Left cardiac atrium (tissue), 4 donors: Measurements from ENCODE around the gene SDC4. TPM values are rescaled to one million over a fixed set of nuclear protein-coding genes. Genes with fewer than 3 reads are reported as not detected.
"Not testable (repeated sequence)": the region's sequence is repeated elsewhere in the genome, so short reads cannot be mapped to it uniquely, and the experiment has no call there.

Experiments
- ATAC-seq, 2 donors: fragments of 200-7000 bp; cut with Tn5 transposase; one replicate each; pipeline ENCODE4 v1.9.1; 2020; ENCODE audit warnings: mild to moderate bottlenecking in 2 of 2, moderate library complexity in 2 of 2
- DNase-seq: peaks from one replicate; pipeline ENCODE4 v3.0.0-alpha.2; 2020
- intact Hi-C, 2 donors: fragments of 100-400 bp; cut with DNase I; formaldehyde crosslinking; loops; one replicate each; pipeline versions ENCODE4 v1.14.1 to v1.15.1; 2022 to 2023
- total RNA-seq, 2 donors: library from RNA; stranded (reverse); fragmentation: NEBNext Ultra II Directional; extraction: Animal tissue kit (Norgen Biotek cat#: 25700); gene quantifications; one replicate each; pipeline ENCODE4 v1.2.1, GENCODE V29; 2021
- donor health status: DM: no; HTN: yes; CAD: no.
- donor health status: DM: no; HTN: yes; CAD: no; lungs with severe emphysema.
- donor health status: DM: yes; HTN: yes; CAD: no.
- donor health status: Dilated cardiomyopathy.

Gene SDC4
- total RNA-seq, 2 donors from 2014 or later: 51.4 to 152 TPM

GRCh38 chr20:45366631-45367030, 18.4 kb upstream of the SDC4 start:
- no peak for ATAC-seq
- intact Hi-C loops: no loop called here
- no peak for DNase-seq

- DNase-seq (no peak), ATAC-seq (no peak)
- intact Hi-C loops: no loop called here
These were observed 18.0 kb upstream of the SDC4 start for GRCh38 chr20:45366192-45366591.

- no peak for DNase-seq
- intact Hi-C loops: no loop called here
- no peak for ATAC-seq
These were observed 17.3 kb upstream of the SDC4 start for GRCh38 chr20:45365444-45365970.

- no peak for ATAC-seq
- no peak for DNase-seq
- intact Hi-C loops: no loop called here
These were observed 15.6 kb upstream of the SDC4 start for GRCh38 chr20:45363611-45364492.

- DNase-seq (peak; percentile 99), ATAC-seq (peak; percentile 91 to 95)
- intact Hi-C loops: no loop called here
These were observed 14.8 kb upstream of the SDC4 start, which contains the start of gene SYS1 for GRCh38 chr20:45362804-45363610. Gene SYS1, plus strand, starts transcription at chr20:45363156. Its CDS starts 376 bp downstream, at chr20:45363532.

GRCh38 chr20:45361793-45362192, 13.6 kb upstream of the SDC4 start:
- intact Hi-C loops: no loop called here
- no peak for DNase-seq
- ATAC-seq: no peak

- DNase-seq: no peak
- intact Hi-C loops: loop anchor here in 1 of 2 donors (2.0 kb wide), 3 partner anchors 15 to 47 kb away; no protein-coding TSS in a partner anchor
- ATAC-seq: peak in 1 of 2 donors; percentile 0
These were observed 11.4 kb upstream of the SDC4 start for GRCh38 chr20:45359406-45360148.

GRCh38 chr20:45359069-45359405, 10.8 kb upstream of the SDC4 start:
- intact Hi-C loops: loop anchor here in 1 of 2 donors (2.0 kb wide), 3 partner anchors 14 to 48 kb away; no protein-coding TSS in a partner anchor
- DNase-seq (peak; percentile 70), ATAC-seq (peak; percentile 12 to 36)

- DNase-seq (peak; percentile 78), ATAC-seq (peak; percentile 41 to 60)
- intact Hi-C loops: loop anchor here in 1 of 2 donors (2.0 kb wide), 3 partner anchors 14 to 48 kb away; no protein-coding TSS in a partner anchor
These were observed 10.3 kb upstream of the SDC4 start for GRCh38 chr20:45358282-45359068.

GRCh38 chr20:45355209-45356084, 7.2 kb upstream of the SDC4 start:
- intact Hi-C loops: no loop called here
- DNase-seq (no peak), ATAC-seq (no peak)

- DNase-seq (no peak), ATAC-seq (no peak)
- intact Hi-C loops: no loop called here
These were observed 6.4 kb upstream of the SDC4 start for GRCh38 chr20:45354423-45355208.

GRCh38 chr20:45353746-45354145, 5.5 kb upstream of the SDC4 start:
- DNase-seq (no peak), ATAC-seq (no peak)
- intact Hi-C loops: no loop called here

- DNase-seq: no peak
- no peak for ATAC-seq
- intact Hi-C loops: no loop called here
These were observed 4.5 kb upstream of the SDC4 start for GRCh38 chr20:45352729-45353128.

- DNase-seq, ATAC-seq, intact Hi-C loops: not testable (repeated sequence)
These were observed 2.6 kb upstream of the SDC4 start for GRCh38 chr20:45350795-45351194.

- DNase-seq (no peak), ATAC-seq (no peak)
- intact Hi-C loops: no loop called here
These were observed 2.0 kb upstream of the SDC4 start for GRCh38 chr20:45350217-45350616.

GRCh38 chr20:45347297-45347935, 808 bp downstream of the SDC4 start:
- ATAC-seq: peak; percentile 17 to 23
- peak; percentile 37 for DNase-seq
- intact Hi-C loops: no loop called here
